HEK293T (cell line): ENCODE measurements around the gene AKR7A2.

Source experiments
- ARNT ChIP-seq: fragments of 450-650 bp; IDR thresholded peaks from 2 replicates; pipeline ENCODE4 v1.6.1; 2017; ENCODE audit warnings: mild to moderate bottlenecking
- ELF4 ChIP-seq: fragments of 450-650 bp; IDR thresholded peaks from 2 replicates; pipeline ENCODE4 v1.6.1; 2017; ENCODE audit warnings: antibody characterized with exemption
- TF ChIP-seq, protein P1 (sequence below): fragments of 450-650 bp; IDR thresholded peaks from 2 replicates; pipeline ENCODE4 v1.6.1; 2016

DNA sequence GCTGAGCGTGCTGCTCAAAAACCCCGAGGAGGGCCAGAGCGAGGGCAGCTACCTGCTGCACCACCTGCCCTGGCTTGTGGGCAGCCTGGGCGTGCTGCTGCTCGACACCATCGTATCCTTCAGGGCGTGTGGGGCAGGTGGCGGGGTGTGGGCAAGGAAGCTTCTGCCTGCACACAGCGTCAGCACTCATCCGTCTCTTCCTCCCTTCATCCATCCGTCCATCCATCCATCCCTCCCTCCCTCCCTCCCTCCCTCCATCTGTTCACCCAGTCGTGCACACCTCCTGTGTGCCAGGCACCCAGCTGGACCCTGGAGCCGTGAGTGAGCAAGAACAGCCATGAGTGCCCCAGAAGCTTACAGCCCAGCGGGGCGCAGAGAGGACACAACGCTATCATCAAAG is 15.4 kb upstream of the AKR7A2 start:
- TF ChIP-seq, protein P1, sequence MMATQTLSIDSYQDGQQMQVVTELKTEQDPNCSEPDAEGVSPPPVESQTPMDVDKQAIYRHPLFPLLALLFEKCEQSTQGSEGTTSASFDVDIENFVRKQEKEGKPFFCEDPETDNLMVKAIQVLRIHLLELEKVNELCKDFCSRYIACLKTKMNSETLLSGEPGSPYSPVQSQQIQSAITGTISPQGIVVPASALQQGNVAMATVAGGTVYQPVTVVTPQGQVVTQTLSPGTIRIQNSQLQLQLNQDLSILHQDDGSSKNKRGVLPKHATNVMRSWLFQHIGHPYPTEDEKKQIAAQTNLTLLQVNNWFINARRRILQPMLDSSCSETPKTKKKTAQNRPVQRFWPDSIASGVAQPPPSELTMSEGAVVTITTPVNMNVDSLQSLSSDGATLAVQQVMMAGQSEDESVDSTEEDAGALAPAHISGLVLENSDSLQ: no peak
- TF ChIP-seq ARNT (no peak), ELF4 (no peak)
